HFFc6 (cell line): ENCODE measurements around the gene TMEM135. TPM values are rescaled to one million over a fixed set of nuclear protein-coding genes. Genes with fewer than 3 reads are reported as not detected.

Experiments used
- DNase-seq: peaks from one replicate; pipeline ENCODE4 v3.0.0-alpha.2; 2018
- H3K27ac Mint-ChIP-seq: 2 replicates; pipeline ENCODE4 v1.8.0; 2020; ENCODE audit warnings: mild to moderate bottlenecking, mixed read lengths
- H3K27me3 Mint-ChIP-seq: 2 replicates; pipeline ENCODE4 v1.8.0; 2021; ENCODE audit warnings: mild to moderate bottlenecking, moderate library complexity, mixed read lengths; ENCODE audit not compliant: insufficient read depth
- H3K36me3 Mint-ChIP-seq: 2 replicates; pipeline ENCODE4 v1.8.0; 2021; ENCODE audit warnings: low read depth, mixed read lengths
- H3K4me1 Mint-ChIP-seq: 2 replicates; pipeline ENCODE4 v1.8.0; 2020; ENCODE audit warnings: low read depth, mixed read lengths
- H3K4me3 Mint-ChIP-seq: 2 replicates; pipeline ENCODE4 v1.8.0; 2020; ENCODE audit warnings: mild to moderate bottlenecking, moderate library complexity, mixed read lengths
- H3K9me3 Mint-ChIP-seq: 2 replicates; pipeline ENCODE4 v1.8.0; 2020; ENCODE audit warnings: mild to moderate bottlenecking, mixed read lengths
- CTCF ChIP-seq: fragments of 200-600 bp; sonication (generic); IDR thresholded peaks from 2 replicates; pipeline ENCODE4 v1.5.0; 2021; ENCODE audit warnings: antibody characterized with exemption, mild to moderate bottlenecking
- total RNA-seq, 6 experiments: library from RNA; stranded (reverse); fragmentation: NEBNext Ultra II Directional; extraction: Animal tissue kit (Norgen Biotek cat#: 25700); gene quantifications; 2 replicates in 1 of 6; 3 replicates in 5 of 6; pipeline ENCODE4 v1.2.3, GENCODE V29; 2021

The TMEM135 gene
- total RNA-seq, 6 experiments from 2014 or later, result 13.1 to 28.3 (median 20.5) TPM

DNA sequence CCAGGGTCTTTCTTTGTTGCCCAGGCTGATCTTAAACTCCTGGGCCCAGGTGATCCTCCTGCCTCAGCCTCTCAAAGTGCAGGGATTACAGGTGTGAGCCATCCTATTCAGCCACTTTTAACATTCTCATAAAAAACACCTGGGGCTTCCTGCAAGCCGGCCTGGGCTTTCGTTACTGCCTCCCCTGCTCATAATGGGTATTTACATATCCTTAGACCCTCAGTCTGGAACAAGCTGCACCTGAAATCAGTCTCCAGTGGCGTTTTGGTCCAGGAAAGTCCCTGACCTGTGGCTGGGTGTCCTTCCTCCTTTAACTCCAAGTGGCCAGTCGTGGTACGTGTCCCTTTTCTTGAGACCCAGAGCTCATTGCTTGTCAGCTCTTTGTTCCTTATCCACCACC lies 320.7 kb downstream of the TMEM135 start:
- DNase-seq, result no peak
- Mint-ChIP-seq H3K4me1 (peaks cover 4% of the 10 kb centered on the region), H3K27ac (no peak overlapping the region), H3K4me3 (no peak overlapping the region), H3K36me3 (no peaks in the 10 kb centered on the region), H3K9me3 (no peaks in the 10 kb centered on the region), H3K27me3 (peaks cover 10% of the 10 kb centered on the region)
- TF ChIP-seq CTCF, result no peak

- no peaks in the 10 kb centered on the region for H3K36me3 Mint-ChIP-seq
- H3K4me1 Mint-ChIP-seq, result no peaks in the 10 kb centered on the region; the same call in 1 of the 2 replicates
- no peak for TF ChIP-seq CTCF
- no peak overlapping the region for H3K27ac Mint-ChIP-seq
- no peaks in the 10 kb centered on the region for H3K9me3 Mint-ChIP-seq
- H3K27me3 Mint-ChIP-seq, result peaks cover 13% of the 10 kb centered on the region
- DNase-seq, result no peak
- no peak overlapping the region for H3K4me3 Mint-ChIP-seq
These were observed 321.7 kb downstream of the TMEM135 start for GRCh38 chr11:87359401-87359800.

- no peaks in the 10 kb centered on the region for H3K9me3 Mint-ChIP-seq
- no peak overlapping the region for H3K27ac Mint-ChIP-seq
- H3K4me3 Mint-ChIP-seq, result no peak overlapping the region
- no peaks in the 10 kb centered on the region for H3K36me3 Mint-ChIP-seq
- no peak for DNase-seq
- H3K4me1 Mint-ChIP-seq, result no peaks in the 10 kb centered on the region
- no peak for TF ChIP-seq CTCF
- H3K27me3 Mint-ChIP-seq, result peaks cover 14% of the 10 kb centered on the region
These were observed 324.2 kb downstream of the TMEM135 start for GRCh38 chr11:87361891-87362290.

GRCh38 chr11:87366346-87366745 lies 328.6 kb downstream of the TMEM135 start:
- Mint-ChIP-seq H3K4me3 (no peak overlapping the region), H3K36me3 (no peaks in the 10 kb centered on the region), H3K27ac (no peak overlapping the region), H3K4me1 (no peaks in the 10 kb centered on the region), H3K9me3 (no peaks in the 10 kb centered on the region), H3K27me3 (peaks cover 11% of the 10 kb centered on the region)
- DNase-seq, result no peak
- TF ChIP-seq CTCF, result no peak

DNA sequence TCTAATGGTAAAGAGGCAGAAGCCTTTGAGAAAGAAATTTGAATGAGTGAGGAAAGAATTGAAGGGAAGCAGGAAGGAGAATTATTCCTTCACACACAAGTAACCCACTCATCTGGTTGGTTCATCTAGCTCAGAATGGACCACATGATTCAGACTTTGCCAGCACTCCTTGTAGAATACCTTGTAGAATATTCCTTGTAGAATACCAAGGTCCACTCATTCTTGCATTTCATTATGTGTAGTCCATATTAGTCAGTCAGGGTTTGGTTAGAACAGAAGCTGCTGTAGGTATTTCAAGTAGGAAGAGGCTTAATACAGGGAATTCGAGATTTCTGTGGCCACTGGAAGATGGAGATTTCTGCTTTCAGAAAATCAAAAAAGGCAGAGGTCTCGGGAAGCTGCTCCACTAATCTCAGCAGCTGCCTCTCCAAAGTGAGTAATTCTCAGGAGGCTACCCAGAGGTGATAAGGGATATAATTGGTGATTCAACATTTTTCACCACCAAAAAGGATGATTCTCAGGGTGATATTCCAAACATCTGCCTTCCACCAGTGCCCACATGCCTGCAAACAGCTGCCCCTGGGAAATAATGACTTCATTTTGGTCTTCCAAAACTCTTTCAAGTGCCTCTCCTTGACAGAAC lies 329.1 kb downstream of the TMEM135 start:
- Mint-ChIP-seq H3K27ac (no peak overlapping the region), H3K4me1 (no peaks in the 10 kb centered on the region), H3K27me3 (peaks cover 12% of the 10 kb centered on the region), H3K9me3 (no peaks in the 10 kb centered on the region), H3K4me3 (no peak overlapping the region), H3K36me3 (no peaks in the 10 kb centered on the region)
- DNase-seq, result no peak
- TF ChIP-seq CTCF, result no peak

- Mint-ChIP-seq H3K27ac (no peak overlapping the region), H3K4me3 (no peak overlapping the region), H3K4me1 (no peaks in the 10 kb centered on the region), H3K36me3 (no peaks in the 10 kb centered on the region), H3K9me3 (no peaks in the 10 kb centered on the region), H3K27me3 (peaks cover 14% of the 10 kb centered on the region)
- DNase-seq, result no peak
- no peak for TF ChIP-seq CTCF
These were observed 330.4 kb downstream of the TMEM135 start for GRCh38 chr11:87368151-87368550.
